HG02970 (cell line): ENCODE results near the gene CRYGC.

ENCODE experiments used
- ATAC-seq: cut with Tn5 transposase; IDR thresholded peaks from one replicate; pipeline ENCODE4 v1.9.1; 2021; ENCODE audit warnings: mild to moderate bottlenecking, moderate library complexity, moderate number of reproducible peaks; ENCODE audit not compliant: unreplicated experiment, low FRiP score

Gene CRYGC

DNA sequence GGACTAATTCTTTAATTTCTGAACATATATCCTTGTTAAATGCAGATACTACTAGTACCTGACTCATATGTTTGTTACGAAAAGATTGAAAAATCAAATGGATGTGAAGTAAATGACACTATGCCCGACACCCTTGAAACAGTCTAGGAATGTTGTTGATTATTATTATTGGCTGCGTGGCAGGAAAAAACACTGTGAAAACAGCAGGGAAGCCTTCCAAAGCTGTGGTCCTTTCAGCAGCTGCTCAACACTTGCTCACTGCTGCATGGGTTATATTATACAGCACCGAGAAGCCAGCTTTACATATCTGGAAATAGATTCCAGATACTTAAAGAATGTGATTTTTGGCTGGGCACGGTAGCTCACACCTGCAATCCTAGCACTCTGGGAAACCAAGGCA lies 31.8 kb downstream of the CRYGC start:
- no peak for ATAC-seq

DNA sequence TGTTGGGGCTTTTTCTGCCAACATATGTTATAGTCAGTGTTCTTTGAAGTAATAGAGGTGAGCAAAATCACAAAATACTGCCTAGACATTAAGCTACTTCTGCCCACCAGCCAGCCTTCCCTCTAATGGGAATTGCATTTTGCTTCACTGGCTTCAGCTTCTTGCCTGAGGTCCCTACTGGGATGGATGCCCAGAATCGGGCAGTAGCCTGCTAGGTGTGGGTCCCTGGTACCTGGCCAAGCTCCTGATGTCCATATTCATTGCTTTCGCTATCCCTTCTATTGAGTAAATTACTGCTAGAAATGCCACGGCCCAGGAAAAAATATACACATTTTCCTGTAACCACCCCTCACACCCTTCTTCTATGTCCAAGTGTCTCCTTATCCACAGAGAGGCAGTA lies 32.3 kb downstream of the CRYGC start:
- ATAC-seq = no peak

DNA sequence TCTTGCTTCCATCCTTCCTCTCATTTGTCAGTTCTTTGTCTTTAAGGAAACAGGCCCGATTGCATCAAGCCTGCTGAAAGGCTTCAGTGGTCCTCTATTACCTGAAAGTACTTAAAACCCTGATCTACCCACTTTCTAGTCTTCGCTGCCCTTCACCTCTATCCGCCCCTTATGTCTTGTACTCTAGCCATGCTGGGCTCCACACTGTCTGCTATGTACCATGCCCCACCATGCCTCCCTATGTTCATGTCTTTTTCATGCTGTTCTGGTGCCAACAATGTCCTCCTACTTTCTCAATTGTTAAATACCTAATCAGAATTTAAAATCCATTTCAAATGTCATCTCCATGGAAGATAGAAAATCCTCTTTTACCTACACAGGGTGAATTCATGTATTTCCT lies 33.5 kb downstream of the CRYGC start:
- ATAC-seq = no peak

DNA sequence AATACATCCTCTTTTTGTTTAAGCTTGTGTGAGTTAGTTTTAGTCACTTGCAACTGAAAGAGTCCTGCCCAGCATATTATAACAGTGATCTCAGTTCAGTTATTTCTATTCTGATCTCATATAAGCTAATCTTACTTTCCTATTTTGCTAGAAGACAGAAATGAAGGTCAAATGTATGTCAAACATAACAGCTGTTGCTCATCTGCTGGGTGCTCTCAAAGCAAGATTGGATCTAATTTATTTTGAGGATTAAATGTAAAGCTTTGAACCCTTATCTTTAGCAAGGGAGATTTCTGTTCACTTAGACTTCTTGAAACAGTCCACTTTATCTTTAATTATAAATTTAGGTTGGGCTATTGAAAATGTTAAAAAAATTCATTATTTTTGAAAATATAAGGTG lies 36.5 kb downstream of the CRYGC start:
- ATAC-seq = no peak

DNA sequence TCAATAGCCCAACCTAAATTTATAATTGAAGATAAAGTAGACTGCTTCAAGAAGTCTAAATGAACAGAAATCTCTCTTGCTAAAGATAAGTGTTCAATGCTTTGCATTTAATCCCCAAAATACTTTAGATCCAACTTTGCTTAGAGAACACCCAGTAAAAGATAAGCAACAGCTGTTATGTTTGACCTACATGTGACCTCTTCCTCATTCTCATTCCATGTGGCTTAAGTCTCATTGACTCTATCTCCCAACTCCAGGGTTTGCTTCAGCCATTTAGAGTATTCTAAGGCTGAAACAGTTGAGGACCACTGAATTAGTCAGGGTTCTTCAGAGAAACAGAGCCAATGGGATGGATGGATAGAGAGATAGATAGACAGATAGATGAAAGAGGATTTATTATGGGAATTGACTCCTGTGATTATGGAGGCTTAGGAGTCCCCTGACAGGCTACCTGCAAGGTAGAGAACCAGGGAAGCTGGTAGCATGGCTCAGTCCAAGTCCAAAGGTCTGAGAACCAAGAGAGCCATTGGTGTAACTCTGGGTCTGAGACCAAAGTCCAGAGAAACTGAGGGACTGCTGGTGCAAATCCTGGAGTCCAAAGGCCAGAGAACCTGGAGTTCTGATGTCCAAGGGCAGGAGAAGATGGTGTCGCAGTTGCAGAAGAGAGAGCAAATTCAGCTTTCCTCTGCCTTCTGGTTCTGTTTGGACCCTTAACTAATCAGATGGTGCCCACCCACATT lies 37.4 kb downstream of the CRYGC start:
- no peak for ATAC-seq

DNA sequence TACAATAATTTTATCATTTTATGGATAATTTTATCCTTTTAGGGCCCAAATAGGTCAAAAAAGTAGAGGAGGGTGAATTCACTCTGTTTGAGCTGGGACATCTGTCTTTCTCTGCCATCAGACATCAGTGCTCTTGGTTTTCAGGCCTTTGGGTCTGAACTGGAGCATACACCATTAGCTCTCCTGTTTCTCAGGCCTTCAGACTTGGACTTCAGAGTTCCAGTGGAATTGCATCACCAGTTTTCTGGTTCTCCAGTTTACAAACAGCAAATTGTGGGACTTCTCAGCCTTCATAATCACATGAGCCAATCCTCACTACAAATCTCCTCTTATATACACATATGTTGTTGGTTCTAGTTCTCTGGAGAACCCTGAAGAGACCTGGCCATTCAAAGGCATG lies 39.2 kb downstream of the CRYGC start:
- no peak for ATAC-seq

DNA sequence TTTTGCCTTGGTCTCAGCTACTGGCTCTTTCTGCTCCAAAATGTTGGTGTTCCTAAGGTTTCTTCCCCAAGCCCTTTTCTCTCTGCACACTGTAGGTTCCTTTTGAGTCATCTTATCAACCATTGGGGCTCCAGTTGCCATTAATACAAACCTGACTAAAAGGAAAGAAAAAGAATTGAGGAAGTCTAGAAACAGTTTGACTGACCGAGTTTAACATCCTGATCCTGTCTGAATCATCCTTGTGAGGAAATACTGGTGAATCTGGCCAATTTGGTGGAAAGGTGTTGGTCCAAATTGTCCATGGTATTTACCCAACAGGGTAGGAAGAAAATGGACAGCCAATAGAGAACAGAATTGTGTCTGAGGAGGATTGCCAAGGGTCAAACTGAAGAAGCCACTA lies 43.6 kb downstream of the CRYGC start:
- ATAC-seq = no peak

DNA sequence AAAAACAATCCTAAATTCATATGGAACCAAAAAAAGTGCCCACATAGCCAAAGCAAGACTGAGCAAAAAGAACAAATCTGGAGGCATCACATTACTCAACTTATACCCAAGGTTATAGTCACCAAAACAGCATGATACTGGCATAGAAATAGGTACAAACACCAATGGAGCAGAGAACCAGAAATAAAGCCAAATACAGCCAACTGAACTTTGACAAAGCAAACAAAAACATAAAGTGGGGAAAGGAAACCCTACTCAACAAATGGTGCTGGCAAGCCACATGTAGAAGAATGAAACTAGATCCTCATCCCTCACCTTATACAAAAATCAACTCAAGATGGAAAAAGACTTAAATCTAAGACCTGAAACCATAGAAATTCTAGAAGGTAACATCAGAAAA lies 45.8 kb downstream of the CRYGC start:
- ATAC-seq = no peak
